Stimulated activated CD4-positive, alpha-beta T cell treated with anti-CD3 and anti-CD28 coated beads, Interleukin-1b, Interleukin-23, amount 100 ng/mL, for 4 hours (primary cell): ENCODE results near the gene ZFYVE26.
A peak's percentile ranks its signal among the peaks of the same experiment; 100 is the strongest.
"Not testable (repeated sequence)": the region's sequence is repeated elsewhere in the genome, so short reads cannot be mapped to it uniquely, and the experiment has no call there.

ENCODE experiments used
- DNase-seq, 2 donors: peaks; one replicate each; pipeline ENCODE4 v3.0.0-alpha.2; 2020; ENCODE audit warnings: low read depth in 2 of 2

ZFYVE26 gene

DNA sequence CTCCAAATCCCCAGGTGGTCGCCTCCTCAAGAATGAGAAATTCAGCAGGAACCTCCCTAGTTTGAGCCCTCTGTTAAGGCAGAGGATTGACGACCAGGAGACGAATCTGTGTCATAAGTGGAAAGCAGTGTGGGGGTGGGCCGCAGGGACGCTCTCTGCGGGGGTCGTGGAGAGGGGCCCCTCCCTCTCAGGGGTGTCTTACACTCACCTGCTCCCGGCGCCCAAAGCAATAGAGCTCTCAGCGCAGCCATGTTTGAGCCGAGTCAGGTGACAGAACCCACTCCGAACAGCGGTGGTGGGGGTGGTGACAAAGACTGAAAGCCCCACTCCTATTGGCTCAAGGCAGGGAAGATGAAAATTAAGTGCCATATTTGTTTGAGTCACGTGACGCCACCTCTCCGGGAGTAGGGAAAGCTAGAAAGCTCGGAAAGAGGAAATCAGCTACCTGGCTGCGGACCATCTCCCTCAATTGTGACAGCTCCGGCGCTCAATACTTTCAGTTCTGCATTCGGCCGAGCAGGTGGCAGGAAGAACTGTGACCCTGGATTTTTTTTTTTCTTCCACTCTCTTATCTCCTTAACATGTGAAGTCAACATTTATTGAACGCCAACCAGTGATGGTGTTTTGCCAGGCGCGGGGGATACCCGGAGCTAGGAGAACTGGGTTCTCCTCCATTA is at the start of gene ZFYVE26:
TSS of gene ZFYVE26 (minus strand) at position 265 of the 677 bp plus-strand sequence. CDS start 627 bp downstream, outside the sequence.
- DNase-seq = peak; percentile 74 to 77

DNA sequence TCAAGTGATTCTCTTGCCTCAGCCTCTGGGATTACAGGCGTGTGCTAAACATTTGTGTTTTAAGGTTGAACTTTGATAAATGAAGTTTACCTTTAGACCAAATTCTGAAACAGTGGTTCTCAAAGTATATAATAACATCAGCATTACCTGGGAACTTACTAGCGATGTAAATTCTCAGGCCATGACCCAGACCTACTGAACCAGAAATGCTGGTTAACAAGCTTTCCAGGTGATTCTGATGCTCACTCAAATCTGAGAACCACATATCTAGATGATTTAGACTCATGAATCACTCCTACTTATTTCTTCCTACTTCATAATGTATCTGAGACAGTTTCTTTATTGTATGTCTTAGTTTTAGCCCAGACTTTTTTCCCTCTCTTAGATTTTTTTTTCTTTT is 46.8 kb upstream of the ZFYVE26 start:
- DNase-seq = no peak

DNA sequence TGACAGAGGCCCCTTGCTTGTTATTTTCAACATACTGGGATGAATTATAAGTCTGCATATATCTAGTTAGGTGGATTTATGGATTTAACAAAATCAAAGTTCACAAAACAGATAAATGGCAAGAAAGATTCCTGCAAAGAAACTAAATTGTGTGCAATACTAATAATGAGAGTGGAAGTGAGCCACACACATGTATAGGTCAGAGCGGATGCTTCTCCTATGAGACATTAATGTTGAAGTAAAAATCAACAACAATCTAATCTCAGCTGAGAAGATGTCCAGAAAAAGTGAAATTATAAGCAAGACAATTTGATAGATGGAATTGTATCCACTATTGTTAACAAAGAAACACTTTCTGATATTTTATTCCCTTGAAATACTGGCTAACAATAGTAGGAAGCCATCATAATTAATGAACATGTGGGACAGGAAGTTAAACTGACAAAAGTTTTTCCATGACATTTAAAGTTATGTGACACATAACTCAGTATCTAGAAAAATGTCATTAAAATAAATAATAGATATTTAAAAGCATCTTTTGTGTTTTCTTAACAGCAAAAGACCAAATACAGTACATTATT is 42.9 kb upstream of the ZFYVE26 start:
- no peak for DNase-seq

DNA sequence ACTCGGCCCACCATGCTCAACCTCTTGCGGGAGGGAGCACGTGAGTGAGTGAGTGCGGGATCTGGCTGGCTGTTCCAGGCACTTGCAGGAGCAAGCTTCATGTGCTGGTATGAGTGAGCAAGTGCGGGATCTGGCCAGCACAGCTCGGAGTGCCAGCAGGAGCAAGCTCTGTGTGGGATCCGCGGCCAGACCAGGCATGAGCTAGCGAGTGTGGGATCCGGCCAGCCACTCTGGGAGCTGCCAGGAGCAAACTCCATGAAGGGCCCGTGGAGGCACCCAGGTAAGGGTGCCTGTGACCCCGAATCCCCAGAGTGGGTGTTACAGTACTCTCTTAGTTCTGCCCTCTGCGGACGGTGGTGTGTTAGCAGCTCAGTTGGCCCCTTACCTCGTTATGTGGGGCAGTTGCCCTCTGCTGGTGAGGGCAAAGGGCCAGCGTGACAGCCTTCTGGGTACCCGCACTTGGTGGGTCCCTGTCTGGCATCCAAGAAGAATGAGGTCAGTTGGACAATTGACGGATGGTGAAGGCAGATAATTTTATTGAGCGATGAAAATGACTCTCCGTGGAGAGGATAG is 41.5 kb upstream of the ZFYVE26 start:
- no peak for DNase-seq

DNA sequence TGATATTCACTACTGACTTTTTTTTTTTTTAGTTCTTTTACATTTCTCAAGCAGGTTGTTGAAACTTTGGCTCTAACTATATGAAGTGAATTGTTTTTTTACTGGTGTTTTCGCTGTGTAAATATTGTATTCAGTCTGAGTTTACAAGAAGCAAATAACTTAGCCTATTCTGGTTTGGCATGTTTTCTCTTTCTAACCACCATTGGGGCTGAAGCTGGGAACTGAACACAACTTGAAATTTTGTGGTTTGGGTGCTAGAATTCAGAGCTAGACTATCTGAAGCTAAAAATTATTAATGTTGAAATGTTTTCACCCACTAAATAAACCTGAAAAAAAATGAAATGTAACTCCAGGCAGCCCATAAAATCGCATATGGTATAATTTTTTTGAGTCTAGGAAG is 40.4 kb upstream of the ZFYVE26 start:
- no peak for DNase-seq

DNA sequence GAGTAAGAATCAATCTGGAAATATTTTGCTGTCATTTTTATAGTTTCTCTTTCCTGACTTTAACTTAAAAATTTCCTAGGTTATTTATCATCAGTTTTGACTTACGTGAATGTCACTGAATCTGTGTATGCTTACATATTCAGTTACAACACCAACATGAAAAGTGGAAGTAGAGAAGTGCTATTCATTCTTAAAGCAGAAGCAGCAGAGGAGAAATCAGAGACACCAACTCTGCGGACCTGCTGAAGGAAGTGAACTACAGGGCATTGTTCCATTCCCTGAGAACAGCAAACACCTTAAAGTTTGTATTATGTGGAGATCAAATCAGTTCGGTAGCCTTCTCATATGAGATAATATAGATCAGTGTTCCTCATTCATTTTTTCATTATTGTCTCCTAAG is 37.3 kb upstream of the ZFYVE26 start:
- DNase-seq = no peak

DNA sequence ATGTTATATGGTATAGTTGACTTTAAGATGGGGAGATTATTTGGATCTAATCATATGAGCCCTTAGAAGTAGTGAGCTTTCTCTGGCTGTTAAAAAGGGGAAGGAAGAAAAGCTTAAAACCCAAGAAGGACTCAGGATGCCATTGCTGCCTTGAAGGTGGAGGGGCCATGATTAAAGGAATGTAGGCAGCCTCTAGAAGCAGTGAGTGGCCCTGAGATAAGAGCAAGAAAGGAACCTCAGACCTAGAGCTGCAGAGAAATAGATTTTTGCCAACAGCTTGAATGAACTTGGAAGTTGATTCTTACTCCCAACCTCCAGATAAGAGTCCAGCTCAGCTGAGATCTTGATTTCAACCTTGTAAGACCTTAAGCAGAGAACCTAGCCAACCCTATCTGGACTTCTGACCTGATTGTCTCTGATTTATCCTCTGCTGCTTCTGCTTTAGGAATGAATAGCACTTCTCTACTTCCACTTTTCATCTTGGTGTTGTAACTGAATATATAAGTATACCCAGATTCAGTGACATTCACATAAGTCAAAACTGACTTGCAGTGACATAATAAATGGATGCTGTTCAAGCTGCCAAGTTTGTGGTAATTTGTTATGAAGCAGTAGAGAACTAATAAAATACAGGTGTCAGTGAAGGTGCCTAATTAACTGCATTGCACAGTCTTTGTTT is 36.7 kb upstream of the ZFYVE26 start:
- no peak for DNase-seq

DNA sequence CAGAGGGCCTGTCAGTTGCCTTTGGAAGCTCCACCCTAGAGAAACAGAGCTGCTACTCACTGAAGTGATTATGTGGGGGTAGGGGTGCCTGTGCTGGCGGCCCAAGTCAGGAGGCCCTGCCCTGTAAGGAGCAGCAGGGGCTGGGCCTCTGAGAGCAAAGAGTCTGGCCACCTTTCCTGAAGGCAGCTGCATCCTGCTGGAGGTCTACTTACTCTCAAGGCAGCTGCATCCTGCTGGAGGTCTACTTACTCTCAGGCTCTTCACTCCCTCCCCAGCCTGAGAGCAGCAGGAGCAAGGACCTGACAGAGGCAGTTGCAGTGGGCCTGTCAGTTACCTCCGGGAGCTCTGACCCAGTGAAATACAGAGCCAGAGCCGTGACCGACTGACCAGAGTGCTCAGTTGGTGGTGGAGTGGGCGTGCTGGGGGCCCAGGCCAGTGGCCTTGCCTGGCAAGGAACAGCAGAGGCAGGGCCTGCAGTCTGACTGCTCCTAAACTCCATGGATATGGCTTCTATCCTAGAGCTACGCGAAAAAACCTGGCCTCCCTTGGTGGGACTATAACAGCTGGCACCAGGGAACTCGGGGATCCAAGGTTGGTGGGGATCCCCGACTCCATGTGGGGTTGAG is 35.5 kb upstream of the ZFYVE26 start:
- no peak for DNase-seq

DNA sequence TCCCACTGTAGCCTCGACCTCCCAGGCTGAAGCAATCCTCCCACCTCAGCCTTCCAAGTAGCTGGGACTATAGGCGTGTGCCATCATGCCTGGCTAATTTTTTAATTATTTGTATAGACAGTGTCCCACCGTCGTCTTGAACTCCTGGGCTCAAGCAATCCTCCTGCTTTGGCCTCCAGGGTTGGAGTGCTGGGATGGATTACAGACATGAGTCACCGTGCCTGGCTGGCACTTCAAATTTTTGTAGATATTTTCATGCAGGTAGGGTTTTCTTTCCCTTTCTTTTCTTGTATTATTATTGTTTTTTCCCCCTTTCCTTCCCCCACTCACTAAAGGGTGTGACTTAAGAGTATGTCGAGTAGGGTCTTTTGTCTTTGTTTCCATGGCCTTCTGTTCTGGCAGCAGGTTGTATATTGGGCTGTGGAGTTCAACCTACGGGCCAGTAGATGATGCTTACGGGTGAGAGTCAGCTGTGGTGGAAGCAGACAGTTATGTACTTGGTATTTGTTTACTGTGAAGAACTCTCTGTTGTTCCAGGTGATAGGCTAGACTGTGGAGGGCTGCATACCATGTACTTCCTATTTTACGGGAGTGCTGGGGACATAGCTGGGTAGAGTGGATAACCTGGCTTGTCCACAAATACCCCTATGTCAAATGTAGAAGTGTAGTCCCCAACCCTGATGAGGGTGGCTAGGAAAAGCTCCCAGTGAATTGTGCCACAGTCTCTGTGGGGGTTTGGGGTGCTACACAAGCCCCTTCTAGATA is 33.9 kb upstream of the ZFYVE26 start:
- no peak for DNase-seq

DNA sequence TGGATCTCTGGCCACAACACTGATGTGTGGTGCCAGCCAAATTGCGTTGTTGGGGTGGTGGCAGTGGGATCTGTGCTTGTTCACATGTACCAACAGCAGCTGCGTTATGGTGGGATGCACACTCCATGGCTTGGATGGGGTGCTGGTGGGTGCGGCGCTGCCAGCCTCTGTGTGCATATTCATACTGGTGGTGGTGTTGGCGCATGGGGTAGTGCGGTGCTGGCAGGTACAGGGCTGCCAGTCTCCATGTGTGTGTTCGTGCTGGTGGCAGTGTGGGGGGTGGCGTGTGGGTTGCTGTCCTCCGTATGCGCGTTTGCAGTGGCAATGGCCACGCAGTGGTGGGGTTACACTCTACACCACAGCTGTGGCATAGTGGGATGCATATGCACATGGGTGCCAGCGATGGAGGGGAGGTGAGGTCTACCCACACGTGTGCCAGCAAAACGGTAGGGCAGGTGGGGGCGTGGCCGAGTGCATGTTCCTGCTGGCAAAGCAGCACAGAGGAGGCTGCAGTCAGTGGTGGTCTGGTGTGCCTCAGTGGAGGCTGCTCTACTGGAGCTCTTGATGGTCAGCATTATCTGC is 29.7 kb upstream of the ZFYVE26 start:
- DNase-seq = no peak

DNA sequence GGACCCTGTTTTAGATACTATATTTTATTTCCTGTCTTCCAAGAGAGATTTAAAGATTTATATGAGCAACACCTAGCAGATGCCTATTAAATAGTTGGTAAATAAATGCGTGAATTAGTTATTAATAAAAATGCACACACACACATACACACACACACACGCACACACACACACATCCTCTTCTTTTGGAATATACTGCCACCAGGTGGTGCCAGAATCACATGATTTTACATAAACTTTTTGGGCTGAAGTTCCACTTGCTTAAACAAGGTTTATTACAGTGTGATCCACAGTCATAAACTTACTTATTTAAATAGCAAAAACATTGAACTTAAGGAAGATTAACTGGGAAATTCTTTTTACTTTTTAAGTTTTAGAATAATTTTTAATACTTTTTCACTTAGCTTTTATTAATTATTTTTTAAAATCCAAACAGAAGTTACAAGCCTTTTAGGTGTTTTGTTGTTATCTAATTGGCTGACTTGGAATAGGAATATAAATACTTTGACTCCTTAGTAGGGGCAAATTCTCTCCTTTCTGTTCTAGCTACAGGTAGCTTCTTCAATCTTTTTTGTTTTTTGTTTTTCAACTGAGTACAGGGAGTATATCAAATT is 20.7 kb upstream of the ZFYVE26 start:
- DNase-seq = peak in 1 of 2 donors; percentile 35

DNA sequence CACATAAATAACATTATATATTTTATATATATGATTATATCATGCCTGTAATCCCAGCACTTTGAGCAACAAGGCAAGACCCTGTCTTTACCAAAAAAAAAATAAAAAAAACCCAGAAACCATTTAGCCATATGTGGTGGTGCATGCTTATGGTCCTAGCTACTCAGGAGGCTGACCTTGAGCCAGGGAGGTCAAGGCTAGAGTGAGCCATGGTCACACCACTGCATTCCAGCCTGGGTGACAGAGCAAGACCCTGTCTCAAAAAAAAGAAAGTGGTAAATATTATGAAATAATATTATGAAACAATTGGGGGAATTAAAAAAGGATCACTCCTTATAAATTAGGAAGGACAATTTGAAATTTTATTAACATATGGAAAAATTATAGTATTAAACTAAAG is 19.2 kb upstream of the ZFYVE26 start:
- no peak for DNase-seq

DNA sequence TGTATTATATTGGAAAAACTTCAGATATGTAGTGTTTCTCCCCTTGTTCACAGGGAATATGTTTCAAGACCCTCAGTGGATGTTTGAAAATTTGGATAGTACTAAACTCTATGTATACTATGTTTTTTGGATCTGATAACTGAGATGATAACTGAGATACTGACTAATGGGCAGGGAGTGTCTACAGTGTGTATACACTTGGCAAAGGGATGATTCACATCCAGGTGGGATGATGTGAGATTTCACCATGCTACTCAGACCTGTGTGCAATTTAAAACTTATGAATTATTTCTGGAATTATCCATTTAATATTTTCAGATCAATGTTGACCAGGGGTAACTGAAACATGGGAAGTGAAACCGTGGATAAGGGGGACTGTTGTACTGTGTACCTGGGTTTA is 17.0 kb upstream of the ZFYVE26 start:
- no peak for DNase-seq

DNA sequence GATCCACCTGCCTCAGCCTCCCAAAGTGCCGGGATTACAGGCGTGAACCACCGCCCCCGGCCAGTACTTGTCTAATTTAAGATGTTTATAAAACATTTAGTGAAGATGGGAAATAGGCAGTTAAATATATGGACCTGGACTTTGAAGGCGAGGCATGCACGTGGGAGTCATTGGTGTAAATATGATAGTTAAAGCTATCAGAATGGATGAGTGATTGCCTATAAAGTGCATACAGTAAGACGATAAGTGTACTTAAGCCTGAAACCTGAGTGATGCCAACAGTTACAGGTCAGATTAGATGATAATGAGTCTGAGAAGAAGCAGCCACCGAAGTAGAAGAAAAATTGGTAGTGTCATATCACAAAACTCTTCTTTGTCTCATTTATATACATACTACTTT is 14.7 kb upstream of the ZFYVE26 start:
- no peak for DNase-seq

DNA sequence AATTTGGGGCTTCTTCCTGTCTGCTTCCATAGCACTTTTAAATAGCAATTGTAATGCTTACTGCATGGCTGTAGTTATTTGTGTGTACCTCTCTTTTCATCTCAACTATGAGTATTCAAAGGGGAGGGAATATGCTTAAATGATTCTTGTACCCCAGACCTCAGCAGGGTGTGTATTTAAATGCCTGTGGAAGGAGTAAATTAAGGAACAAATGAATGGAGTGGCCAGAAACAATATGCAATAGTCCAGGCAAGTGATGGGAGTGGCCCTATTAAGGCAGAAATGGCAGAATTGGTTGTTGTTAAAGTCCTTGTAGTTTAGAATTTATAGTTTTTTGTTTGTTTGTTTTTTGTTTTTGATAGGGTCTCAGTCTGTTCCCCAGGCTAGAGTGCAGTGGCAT is 4.7 kb upstream of the ZFYVE26 start:
- DNase-seq = no peak

DNA sequence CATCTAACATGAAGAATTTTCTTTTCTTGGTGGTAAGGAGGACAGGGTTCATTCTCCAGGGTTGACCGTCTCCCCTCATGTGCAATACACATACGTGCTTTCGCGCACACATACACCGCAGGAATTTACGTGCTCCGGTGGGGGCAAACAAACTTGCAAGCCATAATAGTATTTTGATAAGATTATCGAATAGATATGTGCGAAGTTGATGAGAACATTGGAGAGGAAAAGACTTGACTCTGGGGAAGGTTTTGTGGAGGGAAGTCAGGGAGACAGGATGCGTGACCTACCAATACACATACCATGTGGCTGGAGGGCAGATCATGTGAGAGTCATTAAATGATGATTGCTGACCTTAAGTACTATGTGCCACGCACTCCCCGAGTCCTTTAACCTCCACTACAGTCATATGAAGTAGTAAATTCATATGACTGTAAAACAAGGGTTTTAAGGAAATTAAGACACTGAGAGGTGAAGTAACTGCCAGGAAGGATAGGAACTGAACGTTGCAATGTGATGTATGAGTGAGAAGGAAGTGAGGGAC is 4.1 kb upstream of the ZFYVE26 start:
- DNase-seq = no peak

DNA sequence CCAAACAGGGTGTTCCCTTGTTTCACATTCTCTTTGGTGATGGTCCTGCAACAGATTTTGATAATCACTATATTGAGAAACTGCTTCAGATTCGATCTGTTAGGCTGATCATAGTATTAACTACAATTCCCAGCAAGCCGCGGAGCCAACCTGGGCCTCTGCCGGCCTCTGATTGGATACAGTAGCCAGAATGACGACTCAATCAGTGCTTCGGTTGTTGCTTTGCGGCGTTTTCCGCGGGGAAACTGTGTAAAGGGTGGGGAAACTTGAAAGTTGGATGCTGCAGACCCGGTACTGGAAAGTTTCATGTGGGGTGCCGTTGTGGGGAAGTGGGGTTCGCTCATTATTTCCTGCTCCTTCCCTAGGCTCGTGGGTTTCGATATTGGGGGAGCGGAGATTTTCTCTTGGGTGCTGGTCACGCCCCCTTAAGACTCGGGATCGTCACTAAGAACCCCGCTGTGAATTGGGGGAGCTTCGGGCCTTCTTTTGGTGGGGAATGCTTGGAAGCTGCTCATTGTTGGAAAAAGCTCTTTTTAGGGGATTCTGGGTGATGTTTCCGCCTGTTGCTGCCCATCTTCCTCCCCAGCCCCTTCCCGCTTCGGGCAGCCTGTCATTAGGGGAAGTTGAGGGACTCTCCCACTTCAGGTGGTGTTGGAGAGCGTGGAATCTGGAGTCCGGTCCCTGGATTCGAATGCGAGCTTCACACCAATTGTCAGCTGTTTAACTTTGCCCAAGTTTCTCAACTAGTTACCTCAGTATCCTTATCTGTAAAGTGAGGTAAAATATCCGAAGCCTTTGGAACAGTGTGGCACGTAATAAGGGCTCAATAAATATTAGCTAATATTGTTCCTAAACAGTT is 3.4 kb upstream of the ZFYVE26 start, which contains the start of gene RAD51B:
TSS of gene RAD51B (plus strand) at position 217 of the 859 bp plus-strand sequence.
- DNase-seq = peak; percentile 73 to 83

DNA sequence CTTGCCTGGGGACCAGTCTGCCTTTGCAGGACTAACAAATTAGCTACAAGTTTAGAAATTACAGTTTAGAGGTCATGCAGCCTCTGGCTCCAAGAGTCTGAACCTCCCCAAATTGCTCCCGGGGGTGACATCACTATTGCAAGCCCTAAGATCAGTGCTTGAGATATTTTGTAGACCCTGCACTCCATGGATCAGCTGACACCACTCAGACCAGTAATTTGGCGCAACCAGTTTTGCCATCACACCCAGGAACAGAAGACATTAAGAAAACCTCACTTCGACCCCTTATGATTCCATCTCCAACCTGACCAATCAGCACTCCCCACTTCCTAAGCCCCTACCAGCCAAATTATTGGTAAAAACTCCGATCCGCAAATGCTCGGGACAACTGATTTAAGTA is 2.1 kb upstream of the ZFYVE26 start:
- DNase-seq = not testable (repeated sequence)

DNA sequence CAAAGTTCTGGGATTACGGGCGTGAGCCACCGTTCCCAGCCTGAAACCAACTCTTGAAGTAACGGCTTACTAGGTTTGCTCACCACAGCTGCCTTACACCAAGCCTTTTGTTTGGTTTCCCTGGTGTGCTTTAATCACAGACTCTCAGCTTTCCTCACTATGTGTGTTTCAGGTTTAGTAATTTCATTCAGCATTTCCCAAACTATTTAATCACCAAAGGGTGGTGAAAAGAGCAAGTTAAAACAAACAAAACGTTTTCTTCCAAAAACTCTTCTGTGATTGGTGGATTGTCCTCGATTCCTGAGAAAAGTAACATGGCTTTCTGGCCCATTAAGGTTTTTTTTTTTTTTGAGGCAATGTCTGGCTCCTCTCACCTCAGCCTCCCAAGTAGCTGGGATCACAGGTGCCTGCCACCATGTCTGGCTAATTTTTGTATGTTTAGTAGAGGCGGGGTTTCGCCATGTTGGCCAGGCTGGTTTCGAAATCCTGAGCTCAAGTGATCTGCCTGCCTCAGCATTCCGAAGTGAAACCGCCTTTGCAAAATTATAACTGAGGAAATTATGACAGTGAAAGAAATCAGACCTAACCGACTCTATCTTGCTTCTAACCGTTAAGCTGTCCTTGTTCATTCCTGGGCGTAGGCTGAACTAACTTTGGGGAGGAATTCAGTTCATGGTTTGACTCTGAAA is 1.5 kb upstream of the ZFYVE26 start:
- no peak for DNase-seq
